Nephron progenitor cell (in vitro differentiated cells): Measurements from ENCODE around the gene PLEKHJ1.

ENCODE experiments used
- DNase-seq: peaks from one replicate; pipeline ENCODE4 v3.0.0; 2021
- H3K27ac Mint-ChIP-seq: 2 replicates; pipeline ENCODE4 v1.8.0; 2021; ENCODE audit warnings: mild to moderate bottlenecking, moderate library complexity, mixed read lengths
- H3K27me3 Mint-ChIP-seq: 2 replicates; pipeline ENCODE4 v1.8.0; 2021; ENCODE audit warnings: mild to moderate bottlenecking, low read depth, mixed read lengths; ENCODE audit not compliant: poor library complexity
- H3K36me3 Mint-ChIP-seq: 2 replicates; pipeline ENCODE4 v1.8.0; 2021; ENCODE audit warnings: low read depth, mixed read lengths
- H3K4me1 Mint-ChIP-seq: 2 replicates; pipeline ENCODE4 v1.8.0; 2021; ENCODE audit warnings: mixed read lengths
- H3K4me3 Mint-ChIP-seq: 2 replicates; pipeline ENCODE4 v1.8.0; 2021; ENCODE audit warnings: mild to moderate bottlenecking, moderate library complexity, mixed read lengths
- H3K9me3 Mint-ChIP-seq: 2 replicates; pipeline ENCODE4 v1.8.0; 2021; ENCODE audit warnings: mild to moderate bottlenecking, moderate library complexity, mixed read lengths
- TF ChIP-seq, protein P1 (sequence below): fragments of 200-600 bp; sonication (generic); IDR thresholded peaks from 2 replicates; pipeline ENCODE4 v1.5.0; 2021; ENCODE audit warnings: antibody characterized with exemption

The PLEKHJ1 gene

GRCh38 chr19:2198317-2198716 lies 37.8 kb downstream of the PLEKHJ1 start:
- TF ChIP-seq, protein P1, sequence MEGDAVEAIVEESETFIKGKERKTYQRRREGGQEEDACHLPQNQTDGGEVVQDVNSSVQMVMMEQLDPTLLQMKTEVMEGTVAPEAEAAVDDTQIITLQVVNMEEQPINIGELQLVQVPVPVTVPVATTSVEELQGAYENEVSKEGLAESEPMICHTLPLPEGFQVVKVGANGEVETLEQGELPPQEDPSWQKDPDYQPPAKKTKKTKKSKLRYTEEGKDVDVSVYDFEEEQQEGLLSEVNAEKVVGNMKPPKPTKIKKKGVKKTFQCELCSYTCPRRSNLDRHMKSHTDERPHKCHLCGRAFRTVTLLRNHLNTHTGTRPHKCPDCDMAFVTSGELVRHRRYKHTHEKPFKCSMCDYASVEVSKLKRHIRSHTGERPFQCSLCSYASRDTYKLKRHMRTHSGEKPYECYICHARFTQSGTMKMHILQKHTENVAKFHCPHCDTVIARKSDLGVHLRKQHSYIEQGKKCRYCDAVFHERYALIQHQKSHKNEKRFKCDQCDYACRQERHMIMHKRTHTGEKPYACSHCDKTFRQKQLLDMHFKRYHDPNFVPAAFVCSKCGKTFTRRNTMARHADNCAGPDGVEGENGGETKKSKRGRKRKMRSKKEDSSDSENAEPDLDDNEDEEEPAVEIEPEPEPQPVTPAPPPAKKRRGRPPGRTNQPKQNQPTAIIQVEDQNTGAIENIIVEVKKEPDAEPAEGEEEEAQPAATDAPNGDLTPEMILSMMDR: no peak
- peak overlapping the region; percentile 99 for H3K27ac Mint-ChIP-seq
- no peak overlapping the region for H3K4me3 Mint-ChIP-seq
- no peaks in the 10 kb centered on the region for H3K27me3 Mint-ChIP-seq
- H3K36me3 Mint-ChIP-seq: peaks cover 13% of the 10 kb centered on the region
- peaks cover 8% of the 10 kb centered on the region for H3K4me1 Mint-ChIP-seq
- H3K9me3 Mint-ChIP-seq: no peaks in the 10 kb centered on the region
- no peak for DNase-seq

GRCh38 chr19:2197270-2197669 lies 38.9 kb downstream of the PLEKHJ1 start:
- Mint-ChIP-seq H3K4me3 (no peak overlapping the region), H3K9me3 (no peaks in the 10 kb centered on the region), H3K4me1 (peaks cover 8% of the 10 kb centered on the region), H3K36me3 (peaks cover 19% of the 10 kb centered on the region), H3K27ac (peak overlapping the region; percentile 54), H3K27me3 (no peaks in the 10 kb centered on the region)
- TF ChIP-seq, protein P1: no peak
- no peak for DNase-seq

- H3K27me3 Mint-ChIP-seq: no peaks in the 10 kb centered on the region
These were observed 40.2 kb downstream of the PLEKHJ1 start for GRCh38 chr19:2195914-2196313.

GRCh38 chr19:2195361-2195760 lies 40.8 kb downstream of the PLEKHJ1 start:
- Mint-ChIP-seq H3K4me3 (no peak overlapping the region), H3K27me3 (no peaks in the 10 kb centered on the region), H3K9me3 (no peaks in the 10 kb centered on the region), H3K27ac (peak overlapping the region; percentile 29), H3K4me1 (peaks cover 8% of the 10 kb centered on the region), H3K36me3 (peaks cover 28% of the 10 kb centered on the region)
- TF ChIP-seq, protein P1: no peak
- no peak for DNase-seq

More at GRCh38 chr19:2195914-2196313, 40.2 kb downstream of the PLEKHJ1 start:
- H3K36me3 Mint-ChIP-seq: peaks cover 26% of the 10 kb centered on the region
- peaks cover 8% of the 10 kb centered on the region for H3K4me1 Mint-ChIP-seq
- H3K4me3 Mint-ChIP-seq: no peak overlapping the region
- DNase-seq: no peak
- H3K9me3 Mint-ChIP-seq: no peaks in the 10 kb centered on the region
- H3K27ac Mint-ChIP-seq: no peak overlapping the region
- TF ChIP-seq, protein P1: no peak

GRCh38 chr19:2194513-2195078 lies 41.5 kb downstream of the PLEKHJ1 start:
- H3K4me3 Mint-ChIP-seq: no peak overlapping the region
- TF ChIP-seq, protein P1: no peak
- H3K9me3 Mint-ChIP-seq: no peaks in the 10 kb centered on the region
- H3K4me1 Mint-ChIP-seq: peaks cover 8% of the 10 kb centered on the region
- DNase-seq: no peak
- peaks cover 28% of the 10 kb centered on the region for H3K36me3 Mint-ChIP-seq
- H3K27me3 Mint-ChIP-seq: no peaks in the 10 kb centered on the region
- no peak overlapping the region for H3K27ac Mint-ChIP-seq

- H3K4me1 Mint-ChIP-seq: peaks cover 4% of the 10 kb centered on the region
- no peak overlapping the region for H3K27ac Mint-ChIP-seq
- no peaks in the 10 kb centered on the region for H3K27me3 Mint-ChIP-seq
- no peak overlapping the region for H3K4me3 Mint-ChIP-seq
- peaks cover 28% of the 10 kb centered on the region for H3K36me3 Mint-ChIP-seq
- TF ChIP-seq, protein P1: no peak
- no peaks in the 10 kb centered on the region for H3K9me3 Mint-ChIP-seq
- no peak for DNase-seq
These were observed 42.3 kb downstream of the PLEKHJ1 start for GRCh38 chr19:2193807-2194206.
